ENCODE measurements around the gene PLCXD3.

Gene PLCXD3

GRCh38 chr5:41414598-41414997 lies 95.8 kb downstream of the PLCXD3 start:
- Histone ChIP-seq H3K27ac (ENCODE audit: low read depth, low read length) (no peak overlapping the region), H3K27me3 (ENCODE audit: control insufficient read depth, insufficient read depth, low read length) (no peaks in the 10 kb centered on the region), H3K9me3 (ENCODE audit: control insufficient read depth, insufficient read depth, low read depth, low read length) (no peaks in the 10 kb centered on the region), H3K4me1 (ENCODE audit: control insufficient read depth, insufficient read depth, low read length) (peaks cover 6% of the 10 kb centered on the region; the same call in 1 of the 2 replicates), H3K9ac (ENCODE audit: low read length) (no peak overlapping the region), H3K4me3 (ENCODE audit: low read depth, low read length) (no peak overlapping the region), H3K36me3 (ENCODE audit: control insufficient read depth, insufficient read depth, low read length) (no peaks in the 10 kb centered on the region)

DNA sequence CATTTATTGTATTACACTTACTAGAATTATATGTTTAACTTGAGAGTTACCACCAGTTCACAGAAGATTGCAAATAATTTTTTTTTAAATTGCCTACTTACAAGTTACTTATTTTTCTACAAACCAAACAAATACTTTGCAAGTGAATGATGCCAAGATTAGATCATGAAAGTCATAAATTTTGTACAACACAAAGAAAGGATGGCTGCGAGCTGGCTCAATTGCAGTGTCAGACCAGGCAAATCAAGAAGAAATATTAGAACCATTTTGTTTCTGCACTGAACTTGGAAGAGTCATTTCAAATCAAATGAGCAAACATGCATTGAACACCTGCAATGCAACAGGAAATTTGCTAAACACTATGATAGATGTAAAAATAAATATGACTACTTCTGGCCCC lies 97.3 kb downstream of the PLCXD3 start:
- Histone ChIP-seq H3K27ac (ENCODE audit: low read depth, low read length) (no peak overlapping the region), H3K9ac (ENCODE audit: low read length) (no peak overlapping the region), H3K4me1 (ENCODE audit: control insufficient read depth, insufficient read depth, low read length) (no peaks in the 10 kb centered on the region), H3K36me3 (ENCODE audit: control insufficient read depth, insufficient read depth, low read length) (no peaks in the 10 kb centered on the region), H3K4me3 (ENCODE audit: low read depth, low read length) (no peak overlapping the region), H3K9me3 (ENCODE audit: control insufficient read depth, insufficient read depth, low read depth, low read length) (no peaks in the 10 kb centered on the region), H3K27me3 (ENCODE audit: control insufficient read depth, insufficient read depth, low read length) (no peaks in the 10 kb centered on the region)

- no peaks in the 10 kb centered on the region for H3K4me1 ChIP-seq (ENCODE audit: control insufficient read depth, insufficient read depth, low read length)
These were observed 97.9 kb downstream of the PLCXD3 start for GRCh38 chr5:41412496-41412895.

DNA sequence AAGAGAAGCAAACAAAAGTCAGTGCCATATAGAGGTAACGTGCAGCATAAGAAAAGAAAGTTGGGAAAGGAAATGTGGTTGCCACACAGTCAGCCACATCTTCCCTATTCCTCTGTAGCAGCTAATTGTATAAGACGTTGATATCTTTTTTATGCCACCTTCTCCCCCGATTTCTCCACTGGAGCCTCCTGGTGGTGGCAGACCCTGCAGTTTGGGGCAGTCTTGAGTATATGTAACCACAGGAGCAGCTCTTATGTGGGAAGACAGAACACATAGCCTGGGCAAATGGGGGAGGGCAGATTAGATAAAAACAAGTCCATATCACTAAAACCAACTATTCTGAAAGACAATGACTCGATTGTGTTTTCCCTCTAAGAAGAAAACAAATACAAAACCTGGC lies 99.7 kb downstream of the PLCXD3 start:
- Histone ChIP-seq H3K4me1 (ENCODE audit: control insufficient read depth, insufficient read depth, low read length) (no peaks in the 10 kb centered on the region), H3K4me3 (ENCODE audit: low read depth, low read length) (no peak overlapping the region), H3K9ac (ENCODE audit: low read length) (no peak overlapping the region), H3K36me3 (ENCODE audit: control insufficient read depth, insufficient read depth, low read length) (no peaks in the 10 kb centered on the region), H3K27me3 (ENCODE audit: control insufficient read depth, insufficient read depth, low read length) (no peaks in the 10 kb centered on the region), H3K9me3 (ENCODE audit: control insufficient read depth, insufficient read depth, low read depth, low read length) (no peaks in the 10 kb centered on the region), H3K27ac (ENCODE audit: low read depth, low read length) (no peak overlapping the region)

More at GRCh38 chr5:41412496-41412895, 97.9 kb downstream of the PLCXD3 start:
- Histone ChIP-seq H3K4me3 (ENCODE audit: low read depth, low read length) (no peak overlapping the region), H3K27ac (ENCODE audit: low read depth, low read length) (no peak overlapping the region), H3K9ac (ENCODE audit: low read length) (no peak overlapping the region), H3K9me3 (ENCODE audit: control insufficient read depth, insufficient read depth, low read depth, low read length) (no peaks in the 10 kb centered on the region), H3K27me3 (ENCODE audit: control insufficient read depth, insufficient read depth, low read length) (no peaks in the 10 kb centered on the region), H3K36me3 (ENCODE audit: control insufficient read depth, insufficient read depth, low read length) (no peaks in the 10 kb centered on the region)

DNA sequence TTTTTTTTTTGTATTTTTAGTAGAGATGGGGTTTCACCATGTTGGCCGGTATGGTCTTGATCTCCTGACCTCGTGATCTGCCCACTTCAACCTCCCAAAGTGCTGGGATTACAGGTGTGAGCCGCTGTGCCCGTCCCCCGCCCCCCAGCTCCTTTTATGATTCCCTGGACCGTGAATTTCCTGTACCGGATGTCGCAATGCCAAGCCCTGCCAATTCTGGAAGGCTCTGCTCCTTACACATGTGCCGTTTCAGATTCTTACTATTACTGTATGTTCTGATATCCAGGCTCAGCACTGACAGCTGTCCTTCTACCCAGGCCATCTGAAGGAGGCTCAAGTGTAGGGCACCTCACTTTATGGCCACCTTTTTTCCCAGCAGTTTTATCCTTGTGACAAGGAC lies 100.1 kb downstream of the PLCXD3 start:
- H3K9me3 ChIP-seq (ENCODE audit: control insufficient read depth, insufficient read depth, low read depth, low read length) = no peaks in the 10 kb centered on the region
- H3K9ac ChIP-seq (ENCODE audit: low read length) = no peak overlapping the region
- H3K27ac ChIP-seq (ENCODE audit: low read depth, low read length) = no peak overlapping the region
- no peak overlapping the region for H3K4me3 ChIP-seq (ENCODE audit: low read depth, low read length)
- H3K36me3 ChIP-seq (ENCODE audit: control insufficient read depth, insufficient read depth, low read length) = no peaks in the 10 kb centered on the region
- no peaks in the 10 kb centered on the region for H3K4me1 ChIP-seq (ENCODE audit: control insufficient read depth, insufficient read depth, low read length)
- H3K27me3 ChIP-seq (ENCODE audit: control insufficient read depth, insufficient read depth, low read length) = no peaks in the 10 kb centered on the region

DNA sequence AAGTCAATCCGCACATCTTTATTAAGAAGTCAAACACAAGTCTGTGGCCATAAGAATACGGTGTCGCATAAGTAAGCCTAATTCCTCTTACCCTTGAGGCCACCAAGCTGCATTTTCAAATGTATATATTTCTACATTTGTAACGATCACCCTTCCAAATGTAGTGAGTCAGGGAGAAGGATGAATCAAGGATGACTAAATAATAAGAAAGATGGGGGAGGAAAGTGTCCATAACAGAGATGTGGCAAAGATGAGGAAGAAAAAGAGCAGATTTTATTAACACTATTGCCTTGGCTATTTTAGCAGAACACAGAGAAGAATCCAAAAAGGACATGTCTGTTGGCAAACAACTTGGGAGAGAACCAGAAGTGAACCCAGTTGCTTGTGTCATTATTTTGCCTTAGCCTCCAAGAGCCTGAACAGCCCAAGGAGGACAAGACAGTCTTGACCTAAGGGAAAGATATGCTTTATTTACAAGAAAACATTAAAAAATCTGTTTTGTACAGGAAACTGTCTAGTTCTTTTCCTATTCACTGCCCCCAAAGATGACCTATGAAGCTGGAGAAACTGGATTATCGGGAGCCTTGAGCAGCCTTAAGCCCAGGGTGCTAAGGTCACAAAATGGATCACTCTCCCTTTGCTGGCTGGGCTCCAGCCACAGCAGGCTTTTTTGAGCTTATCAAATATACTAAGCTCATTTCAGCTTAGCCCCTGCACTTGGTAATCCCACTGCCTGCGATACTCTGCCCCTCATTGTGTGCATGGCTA lies 101.5 kb downstream of the PLCXD3 start:
- Histone ChIP-seq H3K27me3 (ENCODE audit: control insufficient read depth, insufficient read depth, low read length) (no peaks in the 10 kb centered on the region), H3K4me3 (ENCODE audit: low read depth, low read length) (no peak overlapping the region), H3K9me3 (ENCODE audit: control insufficient read depth, insufficient read depth, low read depth, low read length) (no peaks in the 10 kb centered on the region), H3K9ac (ENCODE audit: low read length) (no peak overlapping the region), H3K36me3 (ENCODE audit: control insufficient read depth, insufficient read depth, low read length) (no peaks in the 10 kb centered on the region), H3K4me1 (ENCODE audit: control insufficient read depth, insufficient read depth, low read length) (no peaks in the 10 kb centered on the region), H3K27ac (ENCODE audit: low read depth, low read length) (no peak overlapping the region)

DNA sequence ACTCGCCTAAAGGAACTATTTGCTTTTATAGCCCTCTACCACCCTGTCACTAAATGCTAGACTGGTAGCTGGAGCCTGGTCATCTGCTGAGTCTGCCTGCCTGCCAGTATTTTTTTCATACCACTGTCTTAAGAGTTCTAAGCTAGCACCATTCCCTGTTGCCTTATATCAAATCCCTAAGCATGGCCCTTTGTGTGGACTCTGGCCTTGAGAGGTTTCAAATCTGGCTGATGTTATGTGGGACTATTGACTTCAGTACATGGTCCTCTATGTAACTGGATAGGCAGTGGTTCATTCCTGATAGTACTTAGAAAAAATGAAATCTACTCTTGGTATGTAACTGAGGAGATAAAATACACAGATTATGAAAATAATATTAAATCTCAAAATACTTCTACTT lies 103.5 kb downstream of the PLCXD3 start:
- H3K9ac ChIP-seq (ENCODE audit: low read length) = no peak overlapping the region
- no peaks in the 10 kb centered on the region for H3K27me3 ChIP-seq (ENCODE audit: control insufficient read depth, insufficient read depth, low read length)
- H3K36me3 ChIP-seq (ENCODE audit: control insufficient read depth, insufficient read depth, low read length) = no peaks in the 10 kb centered on the region

GRCh38 chr5:41406424-41406823 lies 104.0 kb downstream of the PLCXD3 start:
- Histone ChIP-seq H3K9me3 (ENCODE audit: control insufficient read depth, insufficient read depth, low read depth, low read length) (no peaks in the 10 kb centered on the region), H3K4me1 (ENCODE audit: control insufficient read depth, insufficient read depth, low read length) (no peaks in the 10 kb centered on the region), H3K27ac (ENCODE audit: low read depth, low read length) (no peak overlapping the region), H3K4me3 (ENCODE audit: low read depth, low read length) (no peak overlapping the region), H3K9ac (ENCODE audit: low read length) (no peak overlapping the region), H3K36me3 (ENCODE audit: control insufficient read depth, insufficient read depth, low read length) (no peaks in the 10 kb centered on the region), H3K27me3 (ENCODE audit: control insufficient read depth, insufficient read depth, low read length) (no peaks in the 10 kb centered on the region)

More for the DNA sequence above, 103.5 kb downstream of the PLCXD3 start:
- no peak overlapping the region for H3K4me3 ChIP-seq (ENCODE audit: low read depth, low read length)
- no peaks in the 10 kb centered on the region for H3K9me3 ChIP-seq (ENCODE audit: control insufficient read depth, insufficient read depth, low read depth, low read length)
- H3K4me1 ChIP-seq (ENCODE audit: control insufficient read depth, insufficient read depth, low read length) = no peaks in the 10 kb centered on the region
- no peak overlapping the region for H3K27ac ChIP-seq (ENCODE audit: low read depth, low read length)

- no peaks in the 10 kb centered on the region for H3K36me3 ChIP-seq (ENCODE audit: control insufficient read depth, insufficient read depth, low read length)
- H3K4me1 ChIP-seq (ENCODE audit: control insufficient read depth, insufficient read depth, low read length) = no peaks in the 10 kb centered on the region
- no peak overlapping the region for H3K27ac ChIP-seq (ENCODE audit: low read depth, low read length)
- H3K4me3 ChIP-seq (ENCODE audit: low read depth, low read length) = no peak overlapping the region
- H3K9ac ChIP-seq (ENCODE audit: low read length) = no peak overlapping the region
- no peaks in the 10 kb centered on the region for H3K9me3 ChIP-seq (ENCODE audit: control insufficient read depth, insufficient read depth, low read depth, low read length)
- H3K27me3 ChIP-seq (ENCODE audit: control insufficient read depth, insufficient read depth, low read length) = no peaks in the 10 kb centered on the region
These were observed 105.6 kb downstream of the PLCXD3 start for GRCh38 chr5:41404757-41405156.

GRCh38 chr5:41403846-41404245 lies 106.6 kb downstream of the PLCXD3 start:
- no peak overlapping the region for H3K4me3 ChIP-seq (ENCODE audit: low read depth, low read length)
- H3K4me1 ChIP-seq (ENCODE audit: control insufficient read depth, insufficient read depth, low read length) = no peaks in the 10 kb centered on the region
- no peak overlapping the region for H3K27ac ChIP-seq (ENCODE audit: low read depth, low read length)
- H3K9ac ChIP-seq (ENCODE audit: low read length) = no peak overlapping the region
- H3K9me3 ChIP-seq (ENCODE audit: control insufficient read depth, insufficient read depth, low read depth, low read length) = peaks cover 3% of the 10 kb centered on the region; the same call in 1 of the 2 replicates
- H3K27me3 ChIP-seq (ENCODE audit: control insufficient read depth, insufficient read depth, low read length) = no peaks in the 10 kb centered on the region
- H3K36me3 ChIP-seq (ENCODE audit: control insufficient read depth, insufficient read depth, low read length) = no peaks in the 10 kb centered on the region

GRCh38 chr5:41402845-41403244 lies 107.6 kb downstream of the PLCXD3 start:
- H3K9me3 ChIP-seq (ENCODE audit: control insufficient read depth, insufficient read depth, low read depth, low read length) = peaks cover 3% of the 10 kb centered on the region; the same call in 1 of the 2 replicates
- no peaks in the 10 kb centered on the region for H3K36me3 ChIP-seq (ENCODE audit: control insufficient read depth, insufficient read depth, low read length)
- no peaks in the 10 kb centered on the region for H3K27me3 ChIP-seq (ENCODE audit: control insufficient read depth, insufficient read depth, low read length)
- H3K9ac ChIP-seq (ENCODE audit: low read length) = no peak overlapping the region
- no peak overlapping the region for H3K27ac ChIP-seq (ENCODE audit: low read depth, low read length)
- H3K4me3 ChIP-seq (ENCODE audit: low read depth, low read length) = no peak overlapping the region
- H3K4me1 ChIP-seq (ENCODE audit: control insufficient read depth, insufficient read depth, low read length) = no peaks in the 10 kb centered on the region

All from HUES6 (cell line).